ENCODE results near the gene C2orf92. TPM values are rescaled to one million over a fixed set of nuclear protein-coding genes. Genes with fewer than 3 reads are reported as not detected.

Gene C2orf92
- total and polyA plus RNA-seq, 12 donors = 1.2 to 50.0 (median 5.5) TPM

- Histone ChIP-seq H3K9me3 (replicated peaks in 1 of 3) (no peaks in the 10 kb centered on the region), H3K4me3 (no peak overlapping the region), H3K27me3 (no peaks in the 10 kb centered on the region), H3K27ac (no peak overlapping the region), H3K36me3 (replicated peaks in 1 of 2) (no peaks in the 10 kb centered on the region), H3K4me1 (replicated peaks in 1 of 2) (no peaks in the 10 kb centered on the region)
- 83 to 89% (median 87%) methylated on average over 13 of the region's 13 CpGs for WGBS, 4 donors
- intact Hi-C loops (cut with DNase I) = no loop called here
- no peak for DNase-seq
- TF ChIP-seq POLR2A (IDR thresholded peaks at IDR 0.05) (no peak), CTCF (IDR thresholded peaks at IDR 0.05) (no peak)
Observed at GRCh38 chr2:97714950-97715652, 45.6 kb downstream of the C2orf92 start.

DNA sequence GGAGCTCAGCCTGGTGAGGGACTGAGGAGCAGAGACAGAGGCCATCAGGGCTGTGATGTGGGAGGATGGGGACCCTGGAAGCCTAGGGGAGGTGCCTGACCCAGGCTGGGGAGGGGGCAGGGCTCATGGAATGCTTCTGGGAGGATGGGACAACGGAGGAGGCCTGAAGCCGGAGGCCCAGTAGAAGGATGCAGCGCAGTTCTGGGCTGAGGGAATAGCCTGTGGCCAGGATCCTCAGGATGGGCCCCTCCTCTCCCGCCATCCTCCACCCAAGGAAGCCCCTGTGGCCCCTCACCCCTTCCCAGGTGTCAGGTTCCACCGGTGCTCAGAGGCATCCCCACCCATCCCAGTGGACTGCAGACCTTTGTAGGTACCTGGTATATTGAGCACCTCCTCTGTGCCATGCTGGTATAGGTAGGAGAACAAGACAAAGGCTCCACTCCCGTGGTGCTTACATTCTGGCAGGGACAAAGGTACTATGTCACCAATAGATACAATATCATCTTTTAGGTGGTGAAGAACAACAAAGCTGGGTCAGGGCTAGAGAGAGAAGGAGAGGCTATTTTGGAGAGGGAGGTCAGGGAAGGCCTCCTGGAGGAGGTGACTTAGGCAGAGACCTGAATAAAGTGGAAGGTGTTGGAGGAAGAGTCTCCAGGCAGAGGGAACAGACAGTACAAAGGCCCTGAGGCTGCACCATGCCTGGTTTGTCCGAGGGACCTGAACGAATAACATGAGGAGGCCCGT, 46.6 kb downstream of the C2orf92 start:
- Histone ChIP-seq H3K27me3 (no peaks in the 10 kb centered on the region), H3K4me1 (replicated peaks in 1 of 2) (no peaks in the 10 kb centered on the region), H3K36me3 (replicated peaks in 1 of 2) (no peaks in the 10 kb centered on the region), H3K27ac (no peak overlapping the region), H3K4me3 (no peak overlapping the region), H3K9me3 (replicated peaks in 1 of 3) (no peaks in the 10 kb centered on the region)
- intact Hi-C loops (cut with DNase I) = no loop called here
- DNase-seq = no peak
- no peak for TF ChIP-seq POLR2A (IDR thresholded peaks at IDR 0.05)
- no peak for TF ChIP-seq CTCF (IDR thresholded peaks at IDR 0.05)
- 67 to 82% (median 81%) methylated on average over 5 to 9 of the region's 9 CpGs for WGBS, 4 donors

DNA sequence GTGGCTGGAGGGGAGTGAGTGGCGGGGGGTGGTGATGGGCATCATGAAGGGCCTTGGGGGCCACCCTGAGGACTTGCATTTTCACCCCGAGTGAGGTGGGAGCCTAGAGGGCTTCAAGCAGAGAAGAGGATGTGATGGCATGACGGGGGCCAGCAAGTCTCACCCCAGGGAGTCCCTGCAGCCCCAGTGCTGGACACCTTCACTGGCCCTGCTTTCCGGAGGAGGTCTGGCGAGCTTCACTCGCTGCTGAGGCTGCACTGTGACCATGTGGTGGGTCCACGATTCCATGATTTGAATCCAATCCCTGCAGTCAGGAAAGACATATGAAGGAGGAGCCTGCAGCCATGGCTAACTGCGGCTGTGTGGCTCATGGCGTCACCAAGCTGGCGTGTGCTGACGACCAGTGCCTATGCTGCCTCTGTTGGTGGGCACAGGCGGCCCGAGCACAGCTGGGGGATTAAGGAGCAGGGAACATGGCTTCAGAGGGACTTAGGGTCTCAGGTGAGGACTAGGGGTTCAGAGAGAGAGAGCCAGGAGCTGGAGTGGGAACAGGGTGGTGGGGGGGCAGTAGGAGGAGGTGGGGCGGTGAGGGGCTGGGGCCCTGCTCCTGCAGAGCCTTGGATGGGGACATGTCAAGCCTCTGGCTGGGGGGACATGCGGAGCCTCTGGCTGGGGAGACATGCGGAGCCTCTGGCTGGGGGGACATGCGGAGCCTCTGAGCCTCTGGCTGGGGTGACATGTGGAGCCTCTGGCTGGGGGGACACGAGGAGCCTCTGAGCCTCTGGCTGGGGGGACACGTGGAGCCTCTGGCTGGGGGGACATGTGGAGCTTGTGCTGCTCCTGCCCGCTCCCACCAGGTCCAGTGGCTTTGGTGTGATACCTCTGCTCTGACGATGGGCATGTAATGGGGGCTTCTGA, 47.4 kb downstream of the C2orf92 start:
- H3K4me3 ChIP-seq = no peak overlapping the region
- no peak for DNase-seq
- no peaks in the 10 kb centered on the region for H3K27me3 ChIP-seq
- H3K9me3 ChIP-seq (replicated peaks in 1 of 3) = no peaks in the 10 kb centered on the region
- intact Hi-C loops (cut with DNase I) = no loop called here
- WGBS, 4 donors = 70 to 83% (median 80%) methylated on average over 14 to 21 of the region's 21 CpGs
- TF ChIP-seq CTCF (IDR thresholded peaks at IDR 0.05) (no peak), POLR2A (IDR thresholded peaks at IDR 0.05) (no peak)
- H3K27ac ChIP-seq = no peak overlapping the region
- no peaks in the 10 kb centered on the region for H3K36me3 ChIP-seq (replicated peaks in 1 of 2)
- H3K4me1 ChIP-seq (replicated peaks in 1 of 2) = no peaks in the 10 kb centered on the region

DNA sequence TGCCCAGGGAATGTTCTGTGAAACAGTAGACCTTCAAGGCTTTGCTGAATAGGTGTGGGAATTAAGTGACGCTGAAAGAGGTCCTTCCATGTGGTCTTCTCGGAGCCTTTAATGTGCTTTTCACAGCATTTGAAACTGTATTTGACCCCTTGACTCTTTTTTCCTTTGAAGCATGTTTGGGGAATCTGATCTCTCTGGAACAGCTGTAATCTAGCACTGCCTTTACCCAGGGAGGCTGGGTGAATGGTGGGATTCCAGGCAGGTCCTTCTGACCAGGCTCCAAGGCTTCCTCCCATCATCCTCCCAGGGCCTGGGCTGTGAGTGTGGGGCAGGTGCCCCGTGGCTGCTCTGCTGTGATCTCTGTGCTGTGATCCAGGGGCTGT, 48.1 kb downstream of the C2orf92 start:
- intact Hi-C loops (cut with DNase I) = no loop called here
- WGBS, 4 donors = 37 to 66% (median 62%) methylated on average over 2 to 3 of the region's 3 CpGs
- TF ChIP-seq POLR2A (IDR thresholded peaks at IDR 0.05) = no peak
- no peak for TF ChIP-seq CTCF (IDR thresholded peaks at IDR 0.05)
- no peaks in the 10 kb centered on the region for H3K27me3 ChIP-seq
- no peak for DNase-seq
- no peaks in the 10 kb centered on the region for H3K36me3 ChIP-seq (replicated peaks in 1 of 2)
- no peaks in the 10 kb centered on the region for H3K9me3 ChIP-seq (replicated peaks in 1 of 3)
- H3K4me1 ChIP-seq (replicated peaks in 1 of 2) = no peaks in the 10 kb centered on the region
- H3K27ac ChIP-seq = no peak overlapping the region
- no peak overlapping the region for H3K4me3 ChIP-seq
